T-cell (primary cell): ENCODE results near the gene DDX59. TPM values are rescaled to one million over a fixed set of nuclear protein-coding genes. Genes with fewer than 3 reads are reported as not detected.

ENCODE experiments used
- ATAC-seq, 4 experiments: fragments of 200-7000 bp in 3 of 4; fragments of 150-1000 bp in 1 of 4; cut with Tn5 transposase; replicated peaks in 1 of 4; 1 replicate in 3 of 4; 2 replicates in 1 of 4; pipeline ENCODE4 v1.10.0; 2021; ENCODE audit warnings: moderate library complexity in 3 of 4, mild to moderate bottlenecking in 2 of 4, moderate number of reproducible peaks in 1 of 4
- CTCF ChIA-PET, 2 donors: fragments of 300-600 bp; sonication (Branson Sonifier 250); formaldehyde crosslinking; loops; one replicate each; lab custom pipeline; 2022; ENCODE audit warnings: antibody characterized with exemption in 2 of 2; lab: Charles Lee
- POLR2A ChIA-PET, 2 donors: fragments of 300-600 bp; sonication (Branson Sonifier 250); formaldehyde crosslinking; loops; one replicate each; lab custom pipeline; 2022; ENCODE audit warnings: antibody characterized with exemption in 2 of 2; lab: Charles Lee
- DNase-seq, 35 experiments: peaks; one replicate each; pipeline versions ENCODE4 v3.0.0 to v3.0.0-alpha.2; 2013 to 2023
- H3K27ac ChIP-seq: one replicate; pipeline ENCODE4 v1.5.1; 2013; ENCODE audit warnings: low read length
- H3K27me3 ChIP-seq, 2 experiments: replicated peaks in 1 of 2; 1 replicate in 1 of 2; 2 replicates in 1 of 2; pipeline versions ENCODE4 v1.6.1 to v1.7.0; 2013; ENCODE audit warnings: low read length in 1 of 2, mixed read lengths in 1 of 2; ENCODE audit not compliant: control insufficient read depth in 2 of 2, insufficient read depth in 2 of 2; ENCODE audit errors: extremely low read depth in 1 of 2
- H3K36me3 ChIP-seq, 2 donors: 1 replicate in 1 of 2; 2 replicates in 1 of 2; pipeline versions ENCODE4 v1.6.1 to v1.7.0; 2013; ENCODE audit warnings: low read length in 1 of 2; ENCODE audit not compliant: control insufficient read depth in 2 of 2, insufficient read depth in 1 of 2; ENCODE audit errors: extremely low read depth in 1 of 2
- H3K4me1 ChIP-seq, 2 experiments: 1 replicate in 1 of 2; 2 replicates in 1 of 2; pipeline versions ENCODE4 v1.6.1 to v1.7.0; 2013; ENCODE audit warnings: low read length in 2 of 2, mixed read lengths in 1 of 2; ENCODE audit not compliant: insufficient read depth in 2 of 2, control insufficient read depth in 1 of 2; ENCODE audit errors: extremely low read depth in 1 of 2
- H3K4me3 ChIP-seq, 2 donors: 1 replicate in 1 of 2; 2 replicates in 1 of 2; pipeline versions ENCODE4 v1.5.1 to v1.7.0; 2013; ENCODE audit warnings: mild to moderate bottlenecking in 2 of 2, low read length in 1 of 2, moderate library complexity in 1 of 2; ENCODE audit not compliant: control insufficient read depth in 1 of 2; ENCODE audit errors: extremely low read depth in 1 of 2
- H3K9me3 ChIP-seq: 2 replicates; pipeline ENCODE4 v1.7.0; 2013
- H3K27ac Mint-ChIP-seq, 2 donors: one replicate each; pipeline ENCODE4 v1.8.0; 2020 to 2021; ENCODE audit warnings: mild to moderate bottlenecking in 2 of 2, mixed read lengths in 2 of 2
- H3K27me3 Mint-ChIP-seq, 2 donors: one replicate each; pipeline ENCODE4 v1.8.0; 2021 to 2022; ENCODE audit warnings: mixed read lengths in 2 of 2
- H3K36me3 Mint-ChIP-seq: one replicate; pipeline ENCODE4 v1.8.0; 2021; ENCODE audit warnings: mixed read lengths
- H3K4me1 Mint-ChIP-seq, 3 donors: one replicate each; pipeline ENCODE4 v1.8.0; 2020 to 2022; ENCODE audit warnings: mixed read lengths in 3 of 3, mild to moderate bottlenecking in 1 of 3
- H3K4me3 Mint-ChIP-seq, 3 donors: one replicate each; pipeline ENCODE4 v1.8.0; 2020 to 2022; ENCODE audit warnings: mild to moderate bottlenecking in 3 of 3, mixed read lengths in 3 of 3, moderate library complexity in 3 of 3
- H3K9me3 Mint-ChIP-seq, 3 donors: one replicate each; pipeline ENCODE4 v1.8.0; 2020 to 2022; ENCODE audit warnings: mixed read lengths in 3 of 3
- WGBS: methylation state at CpG from one replicate; pipeline ENCODE4 v1.1.5; 2013; ENCODE audit warnings: missing lambda C conversion rate; ENCODE audit not compliant: insufficient coverage; 5-methylcytosine and 5-hydroxymethylcytosine counted together
- total RNA-seq, 35 experiments: library from RNA in 6 of 35; stranded (reverse) in 6 of 35; fragments of 120-200 nt in 1 of 35; gene quantifications; one replicate each; pipeline versions ENCODE4 v1.2.1 to v1.2.4 and lab custom pipeline; 2013 to 2026

The DDX59 gene
- total RNA-seq, 5 donors from 2014 or later (not counting 1 experiment from before 2014, with no cell fraction given): 19.2 to 38.7 (median 31.7) TPM

- CTCF ChIA-PET: no interaction called here
Measured at GRCh38 chr1:200666309-200666708, 3.4 kb downstream of the DDX59 start.

GRCh38 chr1:200665861-200666260, 3.8 kb downstream of the DDX59 start:
- ChIA-PET POLR2A (interaction anchor here (0.6 to 0.7 kb wide), 3 partner anchors 60 to 160 kb away, joined by 5 to 12 read pairs (median 5); no protein-coding TSS in a partner anchor), CTCF (interaction anchor here (0.6 to 0.7 kb wide), 4 partner anchors 10 to 1498 kb away, joined by 3 to 6 read pairs (median 3); no protein-coding TSS in a partner anchor)
- DNase-seq (no peak), ATAC-seq (no peak)
- no peak overlapping the region for H3K4me3 Mint-ChIP-seq
- no peaks in the 10 kb centered on the region for H3K27me3 Mint-ChIP-seq
- H3K4me1 Mint-ChIP-seq: peaks cover 66 to 77% (median 68%) of the 10 kb centered on the region in 3 donors
- H3K36me3 Mint-ChIP-seq: peaks cover 45% of the 10 kb centered on the region
- Histone ChIP-seq H3K9me3 (no peaks in the 10 kb centered on the region), H3K27me3 (no peaks in the 10 kb centered on the region), H3K27ac (no peak overlapping the region), H3K36me3 (peaks cover 0 to 38% of the 10 kb centered on the region in 2 donors), H3K4me1 (peaks cover 10 to 17% of the 10 kb centered on the region in 2 experiments), H3K4me3 (no peak overlapping the region)
- H3K9me3 Mint-ChIP-seq: no peaks in the 10 kb centered on the region
- no CpG with 5 or more reads among the region's 2 CpGs for WGBS
- H3K27ac Mint-ChIP-seq: peak overlapping the region; percentile 32 to 45

More at GRCh38 chr1:200666309-200666708, 3.4 kb downstream of the DDX59 start:
- H3K9me3 ChIP-seq: no peaks in the 10 kb centered on the region
- Mint-ChIP-seq H3K27ac (peak overlapping the region; percentile 32 to 45), H3K4me1 (peaks cover 70 to 78% (median 71%) of the 10 kb centered on the region in 3 donors), H3K36me3 (peaks cover 42% of the 10 kb centered on the region), H3K27me3 (no peaks in the 10 kb centered on the region), H3K9me3 (no peaks in the 10 kb centered on the region), H3K4me3 (no peak overlapping the region)
- H3K27me3 ChIP-seq: no peaks in the 10 kb centered on the region
- 92% methylated on average over 6 of the region's 8 CpGs for WGBS
- peaks cover 0 to 35% of the 10 kb centered on the region in 2 donors for H3K36me3 ChIP-seq
- POLR2A ChIA-PET: no interaction called here
- no peak overlapping the region for H3K4me3 ChIP-seq
- H3K4me1 ChIP-seq: peaks cover 12 to 17% of the 10 kb centered on the region in 2 experiments
- DNase-seq: no peak
- no peak overlapping the region for H3K27ac ChIP-seq
- ATAC-seq: no peak

- H3K27me3 Mint-ChIP-seq: no peaks in the 10 kb centered on the region
- H3K9me3 Mint-ChIP-seq: no peaks in the 10 kb centered on the region
- DNase-seq (no peak), ATAC-seq (no peak)
- ChIA-PET POLR2A (interaction anchor here in 1 of 2 donors (0.6 to 0.8 kb wide), 2 partner anchors 9 to 39 kb away, joined by 3 read pairs; partner anchors contain the start of gene DDX59), CTCF (no interaction called here)
- Histone ChIP-seq H3K27ac (no peak overlapping the region), H3K4me1 (peaks cover 0 to 3% of the 10 kb centered on the region in 2 experiments), H3K4me3 (no peak overlapping the region), H3K36me3 (peaks cover 21 to 74% of the 10 kb centered on the region in 2 donors), H3K27me3 (no peaks in the 10 kb centered on the region), H3K9me3 (no peaks in the 10 kb centered on the region)
- 100% methylated on average over 3 of the region's 6 CpGs for WGBS
- H3K4me1 Mint-ChIP-seq: peaks cover 28 to 54% (median 44%) of the 10 kb centered on the region in 3 donors
- peaks cover 64% of the 10 kb centered on the region for H3K36me3 Mint-ChIP-seq
- no peak overlapping the region for H3K4me3 Mint-ChIP-seq
- no peak overlapping the region for H3K27ac Mint-ChIP-seq
Measured at GRCh38 chr1:200660719-200661118, 9.0 kb downstream of the DDX59 start.

GRCh38 chr1:200659269-200659668, 10.4 kb downstream of the DDX59 start:
- no peaks in the 10 kb centered on the region for H3K27me3 ChIP-seq
- no peak for DNase-seq
- H3K27ac ChIP-seq: no peak overlapping the region
- WGBS: 100% methylated on average over 1 of the region's 1 CpG
- ATAC-seq: no peak
- H3K27me3 Mint-ChIP-seq: no peaks in the 10 kb centered on the region
- H3K4me1 ChIP-seq: no peaks in the 10 kb centered on the region
- H3K4me3 Mint-ChIP-seq: no peak overlapping the region
- no peaks in the 10 kb centered on the region for H3K9me3 Mint-ChIP-seq
- ChIA-PET CTCF (interaction anchor here in 1 of 2 donors (0.6 kb wide), 1 partner anchor 37 kb away, joined by 7 read pairs; no protein-coding TSS in a partner anchor), POLR2A (no interaction called here)
- H3K4me1 Mint-ChIP-seq: peaks cover 18 to 55% (median 31%) of the 10 kb centered on the region in 3 donors
- no peak overlapping the region for H3K4me3 ChIP-seq
- H3K27ac Mint-ChIP-seq: peak overlapping the region in 1 of 2 donors; percentile 16
- peaks cover 21 to 69% of the 10 kb centered on the region in 2 donors for H3K36me3 ChIP-seq
- peaks cover 67% of the 10 kb centered on the region for H3K36me3 Mint-ChIP-seq
- no peaks in the 10 kb centered on the region for H3K9me3 ChIP-seq

DNA sequence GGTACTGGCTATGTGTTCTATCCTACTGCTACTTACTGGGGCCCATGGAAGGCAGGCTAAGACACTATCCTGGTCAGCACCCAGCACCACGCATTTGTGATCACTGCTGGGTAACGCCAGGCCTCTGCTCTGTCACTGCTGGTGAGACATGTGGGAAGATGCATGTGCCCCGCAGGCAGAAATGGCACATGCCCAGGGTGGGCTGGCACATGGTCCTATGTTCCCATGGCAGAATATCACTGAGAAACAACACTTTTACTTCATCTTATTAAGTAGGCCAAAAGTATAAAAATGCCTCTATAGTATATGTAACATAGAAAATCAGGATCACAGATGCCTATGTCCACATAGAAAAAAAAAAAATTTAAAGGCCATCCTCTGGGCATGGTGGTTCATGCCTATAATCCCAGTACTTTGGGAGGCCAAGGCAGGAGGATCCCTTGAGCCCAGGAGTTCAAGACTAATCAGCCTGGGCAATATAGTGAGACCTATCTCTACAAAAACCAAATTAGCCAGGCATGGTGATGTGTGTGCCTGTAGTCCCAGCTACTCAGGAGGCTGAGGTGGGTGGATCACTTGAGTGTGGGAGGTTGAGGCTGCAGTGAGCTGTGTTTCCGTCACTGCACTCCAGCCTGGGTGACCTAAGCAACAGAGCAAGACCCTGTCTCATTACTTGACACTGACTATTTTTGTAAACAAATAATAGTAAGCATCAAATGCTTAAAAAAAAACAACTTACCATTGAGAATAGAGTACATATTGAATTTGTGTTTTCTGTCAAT, 11.5 kb downstream of the DDX59 start:
- Mint-ChIP-seq H3K36me3 (peaks cover 68% of the 10 kb centered on the region), H3K4me3 (no peak overlapping the region), H3K27ac (no peak overlapping the region), H3K9me3 (no peaks in the 10 kb centered on the region), H3K27me3 (no peaks in the 10 kb centered on the region), H3K4me1 (peaks cover 15 to 53% (median 30%) of the 10 kb centered on the region in 3 donors)
- Histone ChIP-seq H3K4me1 (no peaks in the 10 kb centered on the region), H3K27ac (no peak overlapping the region), H3K9me3 (no peaks in the 10 kb centered on the region), H3K4me3 (no peak overlapping the region), H3K36me3 (peaks cover 21 to 69% of the 10 kb centered on the region in 2 donors), H3K27me3 (no peaks in the 10 kb centered on the region)
- CTCF ChIA-PET: interaction anchor here (0.5 to 1.7 kb wide), 4 partner anchors 12 to 145 kb away, joined by 3 to 4 read pairs (median 4); no protein-coding TSS in a partner anchor
- DNase-seq (no peak), ATAC-seq (no peak)
- WGBS: no CpG with 5 or more reads among the region's 4 CpGs
- POLR2A ChIA-PET: no interaction called here

DNA sequence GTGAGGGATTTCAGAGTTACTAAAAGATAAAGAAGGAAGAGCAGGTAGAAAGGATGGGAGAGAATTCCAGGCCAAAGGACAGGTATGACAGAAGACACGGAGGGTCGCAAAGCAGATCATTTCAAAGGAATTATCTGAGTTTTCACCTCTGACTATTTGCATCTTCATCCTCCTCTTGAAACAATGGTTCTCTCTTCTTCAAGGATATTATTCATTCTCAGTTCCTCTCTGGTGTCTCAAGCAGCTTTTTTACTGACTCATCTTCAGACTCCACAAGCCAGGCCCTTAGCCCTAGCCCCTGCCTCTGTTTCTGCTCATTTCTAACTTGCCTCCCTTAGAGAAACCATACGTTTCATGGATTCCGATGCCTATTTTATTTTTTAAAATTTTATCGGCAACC, 15.0 kb downstream of the DDX59 start:
- no peak overlapping the region for H3K4me3 Mint-ChIP-seq
- H3K9me3 ChIP-seq: no peaks in the 10 kb centered on the region
- no peaks in the 10 kb centered on the region for H3K4me1 ChIP-seq
- H3K36me3 ChIP-seq: peaks cover 23 to 59% of the 10 kb centered on the region in 2 donors
- ChIA-PET POLR2A (no interaction called here), CTCF (no interaction called here)
- no peak overlapping the region for H3K4me3 ChIP-seq
- H3K9me3 Mint-ChIP-seq: no peaks in the 10 kb centered on the region
- 94% methylated on average over 5 of the region's 5 CpGs for WGBS
- peaks cover 51% of the 10 kb centered on the region for H3K36me3 Mint-ChIP-seq
- H3K27ac Mint-ChIP-seq: peak overlapping the region in 1 of 2 donors; percentile 34
- no peak for DNase-seq
- no peak overlapping the region for H3K27ac ChIP-seq
- no peaks in the 10 kb centered on the region for H3K27me3 ChIP-seq
- no peaks in the 10 kb centered on the region for H3K27me3 Mint-ChIP-seq
- peaks cover 10 to 33% (median 14%) of the 10 kb centered on the region in 3 donors for H3K4me1 Mint-ChIP-seq
- ATAC-seq: no peak
